ENCODE data around the gene ZNF501. TPM values are rescaled to one million over a fixed set of nuclear protein-coding genes. Genes with fewer than 3 reads are reported as not detected.

The ZNF501 gene
- total and polyA plus RNA-seq, 2 of the 4 experiments (the other 2 are of a cell fraction) = 1.1 to 3.2 TPM

GRCh38 chr3:44762690-44763089, 33.3 kb downstream of the ZNF501 start:
- Histone ChIP-seq H3K36me3 (ENCODE audit: control insufficient read depth, insufficient read depth, low read length) (peaks cover 3% of the 10 kb centered on the region), H3K79me1 (ENCODE audit: low read depth in 1 of 2, low read length in 2 of 2) (peaks cover 15 to 41% of the 10 kb centered on the region in 2 experiments), H3K18ac (ENCODE audit: low read depth, low read length) (no peak overlapping the region), H3K9ac (ENCODE audit: low read depth, low read length) (peak overlapping the region; percentile 51; the same call in 1 of the 2 replicates), H3K4me2 (ENCODE audit: low read depth, low read length) (peak overlapping the region; percentile 83; the same call in 1 of the 2 replicates), H3K4ac (ENCODE audit: low read depth, low read length) (no peak overlapping the region), H2AK9ac (replicated peaks; ENCODE audit: low read depth, low read length, poor library complexity) (no peak overlapping the region), H4K8ac (ENCODE audit: low read depth in 2 of 2, low read length in 2 of 2) (peak overlapping the region; percentile 36 to 57; a peak in 1 of 4 replicates), H3K27me3 (ENCODE audit: control insufficient read depth, insufficient read depth, low read length) (no peaks in the 10 kb centered on the region), H2BK120ac (ENCODE audit: low read depth, low read length) (no peak overlapping the region), H3K56ac (ENCODE audit: extremely low read depth, insufficient read depth, low read length) (peak overlapping the region; percentile 59; the same call in 1 of the 2 replicates), H4K5ac (ENCODE audit: low read depth, low read length) (no peak overlapping the region), H4K91ac (ENCODE audit: insufficient read depth, low read depth, low read length) (no peak overlapping the region), H2BK15ac (ENCODE audit: low read depth, low read length) (no peak overlapping the region), H2BK5ac (ENCODE audit: low read depth, low read length, poor library complexity, severe bottlenecking) (peak overlapping the region; percentile 53), H3K14ac (replicated peaks; ENCODE audit: low read depth, low read length) (peak overlapping the region; percentile 42; the same call in 1 of the 2 replicates), H3K4me3 (ENCODE audit: insufficient read depth, low read depth, low read length) (peak overlapping the region; percentile 69), H3K4me1 (ENCODE audit: control insufficient read depth, insufficient read depth, low read length) (no peaks in the 10 kb centered on the region), H2AK5ac (ENCODE audit: low read depth, low read length) (no peak overlapping the region), H2BK20ac (ENCODE audit: low read depth, low read length) (no peak overlapping the region), H2AFZ (replicated peaks; ENCODE audit: low read length, poor library complexity) (no peak overlapping the region), H4K20me1 (ENCODE audit: insufficient read depth, low read length) (no peaks in the 10 kb centered on the region), H3K23ac (ENCODE audit: low read depth, low read length) (peak overlapping the region; percentile 66; the same call in 1 of the 2 replicates), H3K9me1 (ENCODE audit: insufficient read depth, low read length) (no peaks in the 10 kb centered on the region), H3K27ac (ENCODE audit: insufficient read depth, low read length) (no peak overlapping the region), H3K9me3 (ENCODE audit: control insufficient read depth, insufficient read depth, low read length) (peaks cover 5% of the 10 kb centered on the region)
- ChIA-PET POLR2A (ENCODE audit: unreplicated experiment) (no interaction called here), CTCF (interaction anchor here (0.5 to 0.6 kb wide), 2 partner anchors 186 to 214 kb away, joined by 3 to 12 read pairs; no protein-coding TSS in a partner anchor)
- no TSS peak for BruUV-seq (replicated peaks)
- in situ Hi-C loops (cut with MboI; ENCODE audit: low sequenced_read_pairs) (no loop called here), dilution Hi-C loops (cut with HindIII; ENCODE audit: low sequenced_read_pairs, unreplicated experiment) (no loop called here), intact Hi-C loops (cut with micrococcal nuclease) (loop anchor here (1.0 to 2.0 kb wide), 2 partner anchors 152 to 230 kb away; no protein-coding TSS in a partner anchor)
- WGBS, 2 experiments (ENCODE audit: extremely low coverage in 2 of 2, insufficient read length in 1 of 2) = no CpG with 5 or more reads among the region's 5 CpGs
- no peak for TF ChIP-seq POLR2A (IDR thresholded peaks at IDR 0.05; ENCODE audit: low read depth, low read length)
- TF ChIP-seq MXI1 (IDR thresholded peaks at IDR 0.05; ENCODE audit: borderline replicate concordance, low read depth, low read length) = no peak
- no peak for TF ChIP-seq MAFK (IDR thresholded peaks at IDR 0.05; ENCODE audit: low read depth, low read length)
- TF ChIP-seq ELK1 (IDR thresholded peaks at IDR 0.05; ENCODE audit: borderline replicate concordance, low read depth, low read length) = no peak
- no peak for TF ChIP-seq CEBPB (IDR thresholded peaks at IDR 0.05; ENCODE audit: low read depth, low read length)
- no peak for TF ChIP-seq RCOR1 (IDR thresholded peaks at IDR 0.05; ENCODE audit: insufficient replicate concordance, low read length)
- no peak for TF ChIP-seq RAD21 (IDR thresholded peaks at IDR 0.05; ENCODE audit: low read length)
- TF ChIP-seq CHD1 (IDR thresholded peaks at IDR 0.05; ENCODE audit: low read depth, low read length) = no peak
- TF ChIP-seq CTCF (conservative IDR thresholded peaks at IDR 0.05; ENCODE audit: low read depth, low read length) = no peak
- TF ChIP-seq BHLHE40 (IDR thresholded peaks at IDR 0.05; ENCODE audit: low read depth, low read length) = no peak
- no peak for TF ChIP-seq USF2 (IDR thresholded peaks at IDR 0.05; ENCODE audit: low read depth, low read length)
- TF ChIP-seq SMC3 (IDR thresholded peaks at IDR 0.05; ENCODE audit: low read depth, low read length) = no peak
- TF ChIP-seq MAZ (IDR thresholded peaks at IDR 0.05; ENCODE audit: borderline replicate concordance, low read depth, low read length) = no peak
- TF ChIP-seq RFX5 (IDR thresholded peaks at IDR 0.05; ENCODE audit: low read depth, low read length) = no peak
- TF ChIP-seq FOS (IDR thresholded peaks at IDR 0.05; ENCODE audit: low read depth, low read length) = no peak
- TF ChIP-seq NFE2L2 (IDR thresholded peaks at IDR 0.05; ENCODE audit: low read depth, low read length) = no peak
- ATAC-seq (ENCODE audit: low read depth) (no peak), DNase-seq (no peak)

Data from IMR-90 (cell line).